K562 (cell line): ENCODE results near the gene CEP192. TPM values are rescaled to one million over a fixed set of nuclear protein-coding genes. Genes with fewer than 3 reads are reported as not detected.

Source experiments
- ATAC-seq: fragments of 200-7000 bp; cut with Tn5 transposase; 3 replicates; pipeline ENCODE4 v1.9.1; 2020; ENCODE audit warnings: moderate library complexity
- BruUV-seq: library from RNA; stranded (reverse); fragments of 400-500 nt; replicated peaks from 2 replicates; lab custom pipeline; 2021; lab: Mats Ljungman, UMichigan
- CTCF ChIA-PET: fragments of 300-600 bp; formaldehyde crosslinking; extraction: SDS; loops from one replicate; lab custom pipeline; 2021; ENCODE audit warnings: low intra/inter-chr PET ratio; lab: Yijun Ruan, JAX
- POLR2A ChIA-PET: fragments of 300-600, 350-650 bp; sonication (Branson Sonifier 250); formaldehyde crosslinking; extraction: SDS; loops from one replicate; lab custom pipeline; 2021; ENCODE audit warnings: antibody characterized with exemption, inconsistent platforms; lab: Yijun Ruan, JAX
- DNase-seq, 4 experiments: peaks; one replicate each; pipeline versions ENCODE4 v3.0.0 to v3.0.0-alpha.2; 2011 to 2018; ENCODE audit warnings: low spot score in 3 of 4, mixed read lengths in 3 of 4; ENCODE audit errors: extremely low read depth in 1 of 4
- FAIRE-seq: peaks from 2 replicates; lab custom pipeline; 2011; peaks lifted over from hg19 to GRCh38; lab: Jason Lieb, UNC
- H2AFZ ChIP-seq: 2 replicates; pipeline ENCODE4 v1.6.0; 2011; ENCODE audit warnings: low read depth, low read length, control low read depth, inconsistent platforms
- H3K27ac ChIP-seq: fragments of 200-600 bp; 3 replicates; pipeline ENCODE4 v1.8.0; 2011; ENCODE audit warnings: low read depth, mild to moderate bottlenecking, control low read depth, inconsistent platforms, low read length, moderate library complexity, mixed read lengths; ENCODE audit errors: extremely low read depth
- H3K27me3 ChIP-seq, 2 experiments: fragments of 300-600 bp in 1 of 2; 2 replicates in 1 of 2; 3 replicates in 1 of 2; pipeline versions ENCODE4 v1.6.0 to v1.8.0; 2011; ENCODE audit warnings: inconsistent platforms in 2 of 2, low read length in 2 of 2, mild to moderate bottlenecking in 1 of 2, mixed read lengths in 1 of 2, moderate library complexity in 1 of 2; ENCODE audit not compliant: control insufficient read depth in 2 of 2, insufficient read depth in 2 of 2
- H3K36me3 ChIP-seq: fragments of 300-600 bp; 3 replicates; pipeline ENCODE4 v1.8.0; 2011; ENCODE audit warnings: mild to moderate bottlenecking, low read length, inconsistent platforms; ENCODE audit not compliant: control insufficient read depth, insufficient read depth
- H3K4me1 ChIP-seq, 2 experiments: fragments of 200-600 bp in 1 of 2; replicated peaks in 1 of 2; 2 replicates in 1 of 2; 3 replicates in 1 of 2; pipeline versions ENCODE4 v1.5.1 to v1.8.0; 2011; ENCODE audit warnings: inconsistent platforms in 2 of 2, low read length in 2 of 2, mild to moderate bottlenecking in 1 of 2, mixed read lengths in 1 of 2, moderate library complexity in 1 of 2; ENCODE audit not compliant: control insufficient read depth in 2 of 2, insufficient read depth in 2 of 2
- H3K4me2 ChIP-seq: 2 replicates; pipeline ENCODE4 v1.6.1; 2011; ENCODE audit warnings: low read length, control low read depth, inconsistent platforms, mixed read lengths; ENCODE audit not compliant: insufficient read depth
- H3K4me3 ChIP-seq: fragments of 200-600 bp; sonication (generic), shearing (Covaris generic); 2 replicates; pipeline ENCODE4 v1.5.1; 2016; ENCODE audit warnings: control low read depth, inconsistent platforms
- H3K79me2 ChIP-seq: fragments of 200-600 bp; 3 replicates; pipeline ENCODE4 v1.8.0; 2011; ENCODE audit warnings: low read length, inconsistent platforms; ENCODE audit not compliant: control insufficient read depth, insufficient read depth
- H3K9ac ChIP-seq, 2 experiments: 2 replicates each; pipeline versions ENCODE4 v1.6.0 to v1.6.1; 2011; ENCODE audit warnings: low read depth in 2 of 2, low read length in 2 of 2, control low read depth in 1 of 2, inconsistent platforms in 1 of 2, mild to moderate bottlenecking in 1 of 2, mixed read lengths in 1 of 2; ENCODE audit not compliant: insufficient read depth in 1 of 2
- H3K9me1 ChIP-seq: one replicate; pipeline ENCODE4 v1.6.0; 2011; ENCODE audit warnings: inconsistent platforms, mild to moderate bottlenecking, low read length, moderate library complexity; ENCODE audit not compliant: control insufficient read depth, insufficient read depth
- H3K9me3 ChIP-seq: replicated peaks from 2 replicates; pipeline ENCODE4 v1.5.1; 2011; ENCODE audit warnings: low read depth, low read length, inconsistent platforms; ENCODE audit not compliant: control insufficient read depth, insufficient read depth
- H4K20me1 ChIP-seq: replicated peaks from 2 replicates; pipeline ENCODE4 v1.6.1; 2011; ENCODE audit warnings: low read length, inconsistent platforms, mixed read lengths; ENCODE audit not compliant: control insufficient read depth, insufficient read depth
- PYGO2 ChIP-seq: fragments of 450-650 bp; IDR thresholded peaks from 2 replicates; pipeline ENCODE4 v1.6.1; 2016; ENCODE audit warnings: mild to moderate bottlenecking, missing genetic modification characterization, moderate library complexity, missing compliant biosample characterization
- YY1 ChIP-seq, 3 experiments: IDR thresholded peaks; 2 replicates each; pipeline ENCODE4 v1.6.1; 2011; ENCODE audit warnings: low read length in 2 of 3, mild to moderate bottlenecking in 2 of 3, moderate library complexity in 2 of 3, borderline replicate concordance in 1 of 3, control low read depth in 1 of 3, low read depth in 1 of 3; ENCODE audit not compliant: insufficient read depth in 3 of 3, insufficient replicate concordance in 2 of 3, control insufficient read depth in 1 of 3, insufficient read length in 1 of 3; ENCODE audit errors: extremely low read depth in 1 of 3
- WGBS: fragments of 100-300 bp; shearing (Covaris generic); methylation state at CpG from one replicate; pipeline ENCODE4 v1.1.6; 2016; ENCODE audit warnings: low coverage, mixed read lengths; ENCODE audit not compliant: insufficient coverage; ENCODE audit errors: missing lambda C conversion rate; 5-methylcytosine and 5-hydroxymethylcytosine counted together
- in situ Hi-C: fragments of 300-500 bp; cut with MboI; formaldehyde crosslinking; loops from 4 replicates; pipeline ENCODE4 v1.15.0; 2018; ENCODE audit warnings: inconsistent platforms, mixed read lengths
- intact Hi-C: fragments of 100-400 bp; cut with micrococcal nuclease; formaldehyde crosslinking; loops from 2 replicates; pipeline ENCODE4 v1.14.2; 2022
- polyA plus RNA-seq, 8 experiments: library from polyadenylated mRNA; depleted of rRNA in 4 of 8; stranded (reverse) in 5 of 8; unstranded in 3 of 8; fragments of >200 nt; fragmentation: Nextera tagmentation in 2 of 8; fragmentation: Illumina TruSeq in 1 of 8; extraction: Ambion mirVana in 2 of 8; extraction: Trizol in 1 of 8; gene quantifications; 2 replicates each; pipeline versions ENCODE4 v1.2.1 to v1.2.3, GENCODE V29; 2011 to 2014; ENCODE audit warnings: inconsistent platforms in 1 of 8, missing spikeins in 1 of 8
- total RNA-seq, 7 experiments: library from RNA; depleted of rRNA in 6 of 7; stranded (reverse); fragments of >200 nt in 6 of 7; fragmentation: Illumina TruSeq in 2 of 7; extraction: Trizol in 2 of 7; gene quantifications; 2 replicates each; pipeline versions ENCODE4 v1.2.1 to v1.2.3, GENCODE V29; 2011 to 2021; ENCODE audit warnings: low replicate concordance in 1 of 7
- TF ChIP-seq, protein P1 (sequence below), 3 experiments: IDR thresholded peaks in 2 of 3; conservative IDR thresholded peaks in 1 of 3; 2 replicates each; pipeline ENCODE4 v1.5.1; 2011 to 2012; ENCODE audit warnings: low read length in 3 of 3, mild to moderate bottlenecking in 3 of 3, control low read depth in 2 of 3, improper control_type of control experiment in 1 of 3, inconsistent platforms in 1 of 3, low read depth in 1 of 3, mixed read lengths in 1 of 3, moderate library complexity in 1 of 3; ENCODE audit not compliant: insufficient read depth in 2 of 3

CEP192 gene
- total and polyA plus RNA-seq, 9 of the 15 experiments (the other 6 are each of a cell fraction or from before 2014, with no cell fraction given), result 14.4 to 54.4 (median 35.8) TPM

DNA sequence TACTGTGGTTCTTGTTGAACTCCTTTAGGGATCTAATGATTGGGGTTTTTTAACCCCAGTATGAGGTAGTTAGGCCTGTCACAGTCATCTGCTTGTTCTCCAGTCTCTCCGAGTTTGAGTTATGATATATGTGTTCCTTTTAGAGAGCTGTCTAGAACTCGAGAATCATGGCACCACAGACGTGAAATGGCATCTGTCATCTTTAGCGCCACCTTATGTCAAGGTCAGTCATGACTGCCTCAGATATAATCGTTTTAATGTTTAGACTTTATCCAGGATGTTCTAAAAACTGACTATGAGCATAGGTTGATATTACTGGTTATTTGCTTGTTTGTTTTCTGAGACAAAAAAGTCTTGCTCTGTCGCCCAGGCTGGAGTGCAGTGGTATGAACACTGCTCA is 112.2 kb downstream of the CEP192 start:
- no peaks in the 10 kb centered on the region for H3K79me2 ChIP-seq
- WGBS, result 87% methylated on average over 6 of the region's 6 CpGs
- FAIRE-seq, result peak; percentile 80
- H4K20me1 ChIP-seq, result no peaks in the 10 kb centered on the region
- no peaks in the 10 kb centered on the region for H3K27me3 ChIP-seq
- CTCF ChIA-PET, result no interaction called here
- intact Hi-C loops, result no loop called here
- no peak overlapping the region for H3K4me2 ChIP-seq
- H3K9me1 ChIP-seq, result no peaks in the 10 kb centered on the region
- no TSS peak for BruUV-seq
- no peaks in the 10 kb centered on the region for H3K4me1 ChIP-seq
- H2AFZ ChIP-seq, result no peak overlapping the region
- no peak overlapping the region for H3K4me3 ChIP-seq
- H3K36me3 ChIP-seq, result peaks cover 89% of the 10 kb centered on the region
- DNase-seq, result peak in 1 of 4 experiments; percentile 19
- ATAC-seq, result peak; percentile 53
- in situ Hi-C loops, result no loop called here
- H3K9ac ChIP-seq, result no peak overlapping the region
- H3K9me3 ChIP-seq, result no peaks in the 10 kb centered on the region
- no peak overlapping the region for H3K27ac ChIP-seq
- TF ChIP-seq, protein P1, sequence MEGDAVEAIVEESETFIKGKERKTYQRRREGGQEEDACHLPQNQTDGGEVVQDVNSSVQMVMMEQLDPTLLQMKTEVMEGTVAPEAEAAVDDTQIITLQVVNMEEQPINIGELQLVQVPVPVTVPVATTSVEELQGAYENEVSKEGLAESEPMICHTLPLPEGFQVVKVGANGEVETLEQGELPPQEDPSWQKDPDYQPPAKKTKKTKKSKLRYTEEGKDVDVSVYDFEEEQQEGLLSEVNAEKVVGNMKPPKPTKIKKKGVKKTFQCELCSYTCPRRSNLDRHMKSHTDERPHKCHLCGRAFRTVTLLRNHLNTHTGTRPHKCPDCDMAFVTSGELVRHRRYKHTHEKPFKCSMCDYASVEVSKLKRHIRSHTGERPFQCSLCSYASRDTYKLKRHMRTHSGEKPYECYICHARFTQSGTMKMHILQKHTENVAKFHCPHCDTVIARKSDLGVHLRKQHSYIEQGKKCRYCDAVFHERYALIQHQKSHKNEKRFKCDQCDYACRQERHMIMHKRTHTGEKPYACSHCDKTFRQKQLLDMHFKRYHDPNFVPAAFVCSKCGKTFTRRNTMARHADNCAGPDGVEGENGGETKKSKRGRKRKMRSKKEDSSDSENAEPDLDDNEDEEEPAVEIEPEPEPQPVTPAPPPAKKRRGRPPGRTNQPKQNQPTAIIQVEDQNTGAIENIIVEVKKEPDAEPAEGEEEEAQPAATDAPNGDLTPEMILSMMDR (IDR thresholded peaks at IDR 0.05 in 2 of 3, conservative IDR thresholded peaks at IDR 0.05 in 1 of 3; ENCODE audit: insufficient read depth in 2 of 3, low read depth in 1 of 3, low read length in 3 of 3), result peak in 2 of 3 experiments; percentile 28 to 36; a peak in 2 of 6 replicates
- TF ChIP-seq YY1 (IDR thresholded peaks at IDR 0.05; ENCODE audit: borderline replicate concordance in 1 of 3, control insufficient read depth in 1 of 3, extremely low read depth in 1 of 3, insufficient read depth in 3 of 3, insufficient read length in 1 of 3, insufficient replicate concordance in 2 of 3, low read depth in 1 of 3, low read length in 2 of 3) (peak in 1 of 3 experiments; percentile 17), PYGO2 (tag) (no peak)
- POLR2A ChIA-PET, result no interaction called here
